Measurements from ENCODE around the gene PPP1R3D. TPM values are rescaled to one million over a fixed set of nuclear protein-coding genes. Genes with fewer than 3 reads are reported as not detected.

PPP1R3D gene
- total and polyA plus RNA-seq, 9 of the 15 experiments (the other 6 are each of a cell fraction or from before 2014, with no cell fraction given): 0.35 to 3.3 (median 1.8) TPM

DNA sequence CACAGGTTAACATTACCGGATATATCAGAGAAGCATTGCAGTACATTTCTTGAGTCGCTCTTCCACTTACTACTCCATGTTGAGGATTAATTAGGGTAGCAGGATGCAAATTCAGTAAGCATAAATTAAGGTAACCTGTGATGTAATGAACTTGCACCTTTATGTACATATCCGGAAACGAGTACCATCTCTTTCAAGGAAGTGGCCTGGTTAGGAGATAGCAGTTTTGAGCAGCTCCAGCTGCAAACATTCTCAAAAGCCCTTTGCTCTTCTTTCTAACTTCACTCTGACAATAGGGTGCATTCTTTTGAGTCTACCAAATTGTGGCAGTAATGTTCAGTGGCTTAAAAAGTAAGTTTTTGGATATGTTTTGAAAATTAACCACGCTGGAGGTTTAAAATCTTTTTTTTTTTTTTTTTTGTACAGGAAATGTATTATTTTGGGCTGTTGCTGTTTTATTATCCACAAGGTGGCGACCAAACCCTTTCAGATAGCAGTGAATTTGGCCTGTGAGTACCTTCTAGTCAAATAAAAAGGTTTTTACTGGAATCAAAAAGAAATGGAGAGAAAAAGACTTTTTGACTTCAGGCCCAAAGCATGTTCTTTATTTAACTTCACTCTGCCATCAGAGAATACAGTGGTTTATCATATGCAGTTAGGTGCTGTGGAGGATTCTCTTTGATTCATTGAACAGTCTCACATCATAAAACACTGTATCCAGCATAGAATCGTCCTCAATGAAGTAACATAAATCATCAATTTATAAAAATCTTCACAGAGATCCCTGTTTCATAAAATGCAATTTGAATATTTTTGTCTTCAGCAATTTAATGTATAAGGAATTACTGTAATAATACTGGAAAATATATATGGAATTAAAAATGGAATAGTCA, 9.0 kb upstream of the PPP1R3D start (continued):
- TF ChIP-seq, protein P1, sequence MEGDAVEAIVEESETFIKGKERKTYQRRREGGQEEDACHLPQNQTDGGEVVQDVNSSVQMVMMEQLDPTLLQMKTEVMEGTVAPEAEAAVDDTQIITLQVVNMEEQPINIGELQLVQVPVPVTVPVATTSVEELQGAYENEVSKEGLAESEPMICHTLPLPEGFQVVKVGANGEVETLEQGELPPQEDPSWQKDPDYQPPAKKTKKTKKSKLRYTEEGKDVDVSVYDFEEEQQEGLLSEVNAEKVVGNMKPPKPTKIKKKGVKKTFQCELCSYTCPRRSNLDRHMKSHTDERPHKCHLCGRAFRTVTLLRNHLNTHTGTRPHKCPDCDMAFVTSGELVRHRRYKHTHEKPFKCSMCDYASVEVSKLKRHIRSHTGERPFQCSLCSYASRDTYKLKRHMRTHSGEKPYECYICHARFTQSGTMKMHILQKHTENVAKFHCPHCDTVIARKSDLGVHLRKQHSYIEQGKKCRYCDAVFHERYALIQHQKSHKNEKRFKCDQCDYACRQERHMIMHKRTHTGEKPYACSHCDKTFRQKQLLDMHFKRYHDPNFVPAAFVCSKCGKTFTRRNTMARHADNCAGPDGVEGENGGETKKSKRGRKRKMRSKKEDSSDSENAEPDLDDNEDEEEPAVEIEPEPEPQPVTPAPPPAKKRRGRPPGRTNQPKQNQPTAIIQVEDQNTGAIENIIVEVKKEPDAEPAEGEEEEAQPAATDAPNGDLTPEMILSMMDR (IDR thresholded peaks at IDR 0.05 in 2 of 3, conservative IDR thresholded peaks at IDR 0.05 in 1 of 3; ENCODE audit: insufficient read depth in 2 of 3, low read depth in 1 of 3, low read length in 3 of 3): peak; percentile 37 to 75 (median 51); a peak in 5 of 6 replicates

DNA sequence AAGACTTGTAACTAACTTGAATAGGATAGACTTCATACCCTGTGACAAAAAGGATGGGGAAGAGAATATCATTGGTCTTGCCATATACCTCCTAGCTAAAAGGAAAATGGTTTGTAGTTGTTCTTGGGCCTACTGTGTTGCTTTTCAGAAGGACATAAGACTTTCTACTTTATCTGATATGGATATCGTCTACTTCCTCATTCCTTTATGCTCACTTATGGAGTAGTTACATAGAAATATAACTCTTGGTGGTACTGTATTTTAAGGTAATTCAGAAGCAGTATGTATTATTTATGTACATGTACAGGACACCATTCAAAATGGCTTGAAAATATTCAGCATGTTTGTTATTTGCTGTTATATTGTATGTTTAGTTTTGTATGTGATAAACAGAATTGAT, 8.1 kb upstream of the PPP1R3D start:
- no TSS peak for BruUV-seq (replicated peaks)
- CTCF ChIA-PET (ENCODE audit: low intra/inter-chr PET ratio): interaction anchor here (0.6 kb wide), 1 partner anchor 14 kb away, joined by 3 read pairs; no protein-coding TSS in a partner anchor
- DNase-seq (ENCODE audit: extremely low read depth in 1 of 4, low spot score in 3 of 4) (no peak), ATAC-seq (peak; percentile 53; the same call in 1 of the 3 replicates), FAIRE-seq (no peak)
- H3K27me3 ChIP-seq (ENCODE audit: control insufficient read depth in 2 of 2, insufficient read depth in 2 of 2, low read length in 2 of 2): no peaks in the 10 kb centered on the region
- in situ Hi-C loops (cut with MboI): no loop called here
- 0% methylated on average over 1 of the region's 1 CpG for WGBS (ENCODE audit: insufficient coverage, low coverage, missing lambda C conversion rate)
- no peak overlapping the region for H3K27ac ChIP-seq (ENCODE audit: extremely low read depth, low read depth, low read length)
- peaks cover 18% of the 10 kb centered on the region; the same call in 1 of the 3 replicates for H3K36me3 ChIP-seq (ENCODE audit: control insufficient read depth, insufficient read depth, low read length)
- H3K4me3 ChIP-seq: no peak overlapping the region
- intact Hi-C loops (cut with micrococcal nuclease): no loop called here
- H4K20me1 ChIP-seq (replicated peaks; ENCODE audit: control insufficient read depth, insufficient read depth, low read length): no peaks in the 10 kb centered on the region
- H2AFZ ChIP-seq (ENCODE audit: low read depth, low read length): 0 out of 2 replicates have a peak overlapping the region, but pooled peaks have one; percentile 17
- peaks cover 0 to 12% of the 10 kb centered on the region in 2 experiments; a peak in 2 of 5 replicates for H3K4me1 ChIP-seq (replicated peaks in 1 of 2; ENCODE audit: control insufficient read depth in 2 of 2, insufficient read depth in 2 of 2, low read length in 2 of 2)
- POLR2A ChIA-PET: interaction anchor here (1.3 kb wide), 1 partner anchor 8 kb away, joined by 4 read pairs; the partner anchor contains the start of genes FAM217B and PPP1R3D
- H3K9ac ChIP-seq (ENCODE audit: insufficient read depth in 1 of 2, low read depth in 2 of 2, low read length in 2 of 2): no peak overlapping the region
- H3K9me3 ChIP-seq (replicated peaks; ENCODE audit: control insufficient read depth, insufficient read depth, low read depth, low read length): no peaks in the 10 kb centered on the region
- no peaks in the 10 kb centered on the region for H3K79me2 ChIP-seq (ENCODE audit: control insufficient read depth, insufficient read depth, low read length)
- H3K9me1 ChIP-seq (ENCODE audit: control insufficient read depth, insufficient read depth, low read length): no peaks in the 10 kb centered on the region
- no peak overlapping the region for H3K4me2 ChIP-seq (ENCODE audit: insufficient read depth, low read length)
- TF ChIP-seq ELF1 (tag; IDR thresholded peaks at IDR 0.05): 0 out of 2 replicates have a peak, but pooled peaks have one; percentile 13
- TF ChIP-seq, protein P2, sequence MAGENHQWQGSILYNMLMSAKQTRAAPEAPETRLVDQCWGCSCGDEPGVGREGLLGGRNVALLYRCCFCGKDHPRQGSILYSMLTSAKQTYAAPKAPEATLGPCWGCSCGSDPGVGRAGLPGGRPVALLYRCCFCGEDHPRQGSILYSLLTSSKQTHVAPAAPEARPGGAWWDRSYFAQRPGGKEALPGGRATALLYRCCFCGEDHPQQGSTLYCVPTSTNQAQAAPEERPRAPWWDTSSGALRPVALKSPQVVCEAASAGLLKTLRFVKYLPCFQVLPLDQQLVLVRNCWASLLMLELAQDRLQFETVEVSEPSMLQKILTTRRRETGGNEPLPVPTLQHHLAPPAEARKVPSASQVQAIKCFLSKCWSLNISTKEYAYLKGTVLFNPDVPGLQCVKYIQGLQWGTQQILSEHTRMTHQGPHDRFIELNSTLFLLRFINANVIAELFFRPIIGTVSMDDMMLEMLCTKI (IDR thresholded peaks at IDR 0.05; ENCODE audit: partially characterized antibody): no peak
- TF ChIP-seq, protein P3, sequence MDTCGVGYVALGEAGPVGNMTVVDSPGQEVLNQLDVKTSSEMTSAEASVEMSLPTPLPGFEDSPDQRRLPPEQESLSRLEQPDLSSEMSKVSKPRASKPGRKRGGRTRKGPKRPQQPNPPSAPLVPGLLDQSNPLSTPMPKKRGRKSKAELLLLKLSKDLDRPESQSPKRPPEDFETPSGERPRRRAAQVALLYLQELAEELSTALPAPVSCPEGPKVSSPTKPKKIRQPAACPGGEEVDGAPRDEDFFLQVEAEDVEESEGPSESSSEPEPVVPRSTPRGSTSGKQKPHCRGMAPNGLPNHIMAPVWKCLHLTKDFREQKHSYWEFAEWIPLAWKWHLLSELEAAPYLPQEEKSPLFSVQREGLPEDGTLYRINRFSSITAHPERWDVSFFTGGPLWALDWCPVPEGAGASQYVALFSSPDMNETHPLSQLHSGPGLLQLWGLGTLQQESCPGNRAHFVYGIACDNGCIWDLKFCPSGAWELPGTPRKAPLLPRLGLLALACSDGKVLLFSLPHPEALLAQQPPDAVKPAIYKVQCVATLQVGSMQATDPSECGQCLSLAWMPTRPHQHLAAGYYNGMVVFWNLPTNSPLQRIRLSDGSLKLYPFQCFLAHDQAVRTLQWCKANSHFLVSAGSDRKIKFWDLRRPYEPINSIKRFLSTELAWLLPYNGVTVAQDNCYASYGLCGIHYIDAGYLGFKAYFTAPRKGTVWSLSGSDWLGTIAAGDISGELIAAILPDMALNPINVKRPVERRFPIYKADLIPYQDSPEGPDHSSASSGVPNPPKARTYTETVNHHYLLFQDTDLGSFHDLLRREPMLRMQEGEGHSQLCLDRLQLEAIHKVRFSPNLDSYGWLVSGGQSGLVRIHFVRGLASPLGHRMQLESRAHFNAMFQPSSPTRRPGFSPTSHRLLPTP (IDR thresholded peaks at IDR 0.05; ENCODE audit: borderline replicate concordance, extremely low read depth, insufficient read length): no peak
- no peak for TF ChIP-seq RBBP5 (IDR thresholded peaks at IDR 0.05; ENCODE audit: borderline replicate concordance, insufficient read depth, low read length, poor library complexity, severe bottlenecking)
- TF ChIP-seq FOXA1 (IDR thresholded peaks at IDR 0.05; ENCODE audit: borderline replicate concordance): no peak
- no peak for TF ChIP-seq MTA3 (IDR thresholded peaks at IDR 0.05; ENCODE audit: borderline replicate concordance)
- TF ChIP-seq ZKSCAN1 (IDR thresholded peaks at IDR 0.05; ENCODE audit: low read depth, low read length): 0 out of 2 replicates have a peak, but pooled peaks have one; percentile 37
- TF ChIP-seq SMARCE1 (IDR thresholded peaks at IDR 0.05): peak; percentile 16; the same call in 1 of the 2 replicates
